ENCODE data around the gene HACD3. TPM values are rescaled to one million over a fixed set of nuclear protein-coding genes. Genes with fewer than 3 reads are reported as not detected.

HACD3 gene
- total RNA-seq, 1 donor from 2014 or later = 129 TPM

DNA sequence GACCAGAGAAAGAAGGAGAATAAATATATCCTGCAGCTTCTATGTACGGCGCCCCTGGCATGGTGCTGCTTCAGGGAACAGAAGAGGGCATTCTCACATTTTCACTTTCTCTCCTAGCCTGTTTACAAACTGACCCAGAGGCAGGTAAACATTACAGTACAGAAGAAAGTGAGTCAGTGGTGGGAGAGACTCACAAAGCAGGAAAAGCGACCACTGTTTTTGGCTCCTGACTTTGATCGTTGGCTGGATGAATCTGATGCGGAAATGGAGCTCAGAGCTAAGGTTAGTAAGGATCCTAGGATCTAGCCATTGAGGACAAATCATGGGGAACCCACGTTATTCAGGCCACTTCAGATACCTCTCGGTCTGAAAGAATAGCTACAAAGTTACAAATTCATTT is 26.4 kb downstream of the HACD3 start:
- DNase-seq (ENCODE audit: low read depth) (no peak), FAIRE-seq (no peak)
- no peak overlapping the region for H3K4me3 Mint-ChIP-seq (ENCODE audit: unreplicated experiment)
- TF ChIP-seq, protein P1, sequence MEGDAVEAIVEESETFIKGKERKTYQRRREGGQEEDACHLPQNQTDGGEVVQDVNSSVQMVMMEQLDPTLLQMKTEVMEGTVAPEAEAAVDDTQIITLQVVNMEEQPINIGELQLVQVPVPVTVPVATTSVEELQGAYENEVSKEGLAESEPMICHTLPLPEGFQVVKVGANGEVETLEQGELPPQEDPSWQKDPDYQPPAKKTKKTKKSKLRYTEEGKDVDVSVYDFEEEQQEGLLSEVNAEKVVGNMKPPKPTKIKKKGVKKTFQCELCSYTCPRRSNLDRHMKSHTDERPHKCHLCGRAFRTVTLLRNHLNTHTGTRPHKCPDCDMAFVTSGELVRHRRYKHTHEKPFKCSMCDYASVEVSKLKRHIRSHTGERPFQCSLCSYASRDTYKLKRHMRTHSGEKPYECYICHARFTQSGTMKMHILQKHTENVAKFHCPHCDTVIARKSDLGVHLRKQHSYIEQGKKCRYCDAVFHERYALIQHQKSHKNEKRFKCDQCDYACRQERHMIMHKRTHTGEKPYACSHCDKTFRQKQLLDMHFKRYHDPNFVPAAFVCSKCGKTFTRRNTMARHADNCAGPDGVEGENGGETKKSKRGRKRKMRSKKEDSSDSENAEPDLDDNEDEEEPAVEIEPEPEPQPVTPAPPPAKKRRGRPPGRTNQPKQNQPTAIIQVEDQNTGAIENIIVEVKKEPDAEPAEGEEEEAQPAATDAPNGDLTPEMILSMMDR (IDR thresholded peaks at IDR 0.05; ENCODE audit: insufficient read depth, low read depth, low read length) = no peak
- TF ChIP-seq EZH2 (IDR thresholded peaks at IDR 0.05; ENCODE audit: insufficient read depth, low read length) = no peak
- H3K36me3 Mint-ChIP-seq (ENCODE audit: low read depth, unreplicated experiment) = peaks cover 25% of the 10 kb centered on the region
- Histone ChIP-seq H3K27me3 (ENCODE audit: insufficient read depth, low read length) (no peaks in the 10 kb centered on the region), H4K20me1 (ENCODE audit: insufficient read depth, low read length) (peaks cover 14% of the 10 kb centered on the region), H3K9ac (ENCODE audit: low read length) (no peak overlapping the region), H3K36me3 (ENCODE audit: insufficient read depth, low read length) (no peaks in the 10 kb centered on the region), H2AFZ (ENCODE audit: low read depth, low read length) (no peak overlapping the region), H3K4me1 (ENCODE audit: insufficient read depth, low read length) (peaks cover 13% of the 10 kb centered on the region), H3K79me2 (ENCODE audit: insufficient read depth, low read length) (peaks cover 12% of the 10 kb centered on the region), H3K27ac (ENCODE audit: low read depth, low read length) (no peak overlapping the region), H3K4me2 (ENCODE audit: low read length) (no peak overlapping the region), H3K9me3 (ENCODE audit: insufficient read depth, low read depth, low read length) (no peaks in the 10 kb centered on the region), H3K4me3 (ENCODE audit: insufficient read depth, low read depth, low read length) (no peak overlapping the region)
- H3K4me1 Mint-ChIP-seq (ENCODE audit: low read depth, unreplicated experiment) = peaks cover 15% of the 10 kb centered on the region
- H3K9me3 Mint-ChIP-seq (ENCODE audit: unreplicated experiment) = no peaks in the 10 kb centered on the region
- H3K27me3 Mint-ChIP-seq (ENCODE audit: low read depth, unreplicated experiment) = no peaks in the 10 kb centered on the region
- no peak overlapping the region for H3K27ac Mint-ChIP-seq (ENCODE audit: unreplicated experiment)

DNA sequence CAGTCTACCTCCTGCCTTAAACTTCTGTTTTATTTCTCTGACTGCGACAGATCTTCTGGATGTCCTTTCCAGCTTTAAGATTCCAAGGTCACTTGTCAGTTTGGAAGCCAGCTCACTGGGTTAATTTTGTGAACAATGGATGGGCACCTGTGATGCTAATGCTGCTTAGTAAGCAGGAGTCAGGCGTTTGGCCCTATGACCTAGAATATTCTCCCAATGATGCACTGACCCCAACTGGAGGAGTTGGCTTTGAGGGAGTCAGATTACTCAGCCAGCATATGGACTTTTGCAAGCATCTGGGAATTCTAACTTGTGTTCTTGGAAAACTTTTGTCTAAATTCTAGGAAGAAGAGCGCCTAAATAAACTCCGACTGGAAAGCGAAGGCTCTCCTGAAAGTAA is 28.1 kb downstream of the HACD3 start:
- H4K20me1 ChIP-seq (ENCODE audit: insufficient read depth, low read length) = peaks cover 9% of the 10 kb centered on the region
- peaks cover 7% of the 10 kb centered on the region for H3K36me3 ChIP-seq (ENCODE audit: insufficient read depth, low read length)
- peak overlapping the region; percentile 11 for H3K9ac ChIP-seq (ENCODE audit: low read length)
- peak; percentile 75 for DNase-seq (ENCODE audit: low read depth)
- no peaks in the 10 kb centered on the region for H3K9me3 ChIP-seq (ENCODE audit: insufficient read depth, low read depth, low read length)
- H3K4me3 Mint-ChIP-seq (ENCODE audit: unreplicated experiment) = no peak overlapping the region
- no peak for FAIRE-seq
- H3K27me3 ChIP-seq (ENCODE audit: insufficient read depth, low read length) = no peaks in the 10 kb centered on the region
- no peaks in the 10 kb centered on the region for H3K9me3 Mint-ChIP-seq (ENCODE audit: unreplicated experiment)
- H3K4me3 ChIP-seq (ENCODE audit: insufficient read depth, low read depth, low read length) = no peak overlapping the region
- H3K27me3 Mint-ChIP-seq (ENCODE audit: low read depth, unreplicated experiment) = no peaks in the 10 kb centered on the region
- no peak for TF ChIP-seq EZH2 (IDR thresholded peaks at IDR 0.05; ENCODE audit: insufficient read depth, low read length)
- TF ChIP-seq, protein P1 (IDR thresholded peaks at IDR 0.05; ENCODE audit: insufficient read depth, low read depth, low read length) = no peak
- H3K79me2 ChIP-seq (ENCODE audit: insufficient read depth, low read length) = peaks cover 8% of the 10 kb centered on the region
- H3K27ac ChIP-seq (ENCODE audit: low read depth, low read length) = peak overlapping the region; percentile 29
- peaks cover 31% of the 10 kb centered on the region for H3K36me3 Mint-ChIP-seq (ENCODE audit: low read depth, unreplicated experiment)
- no peak overlapping the region for H3K27ac Mint-ChIP-seq (ENCODE audit: unreplicated experiment)
- H2AFZ ChIP-seq (ENCODE audit: low read depth, low read length) = no peak overlapping the region
- peak overlapping the region; percentile 61 for H3K4me2 ChIP-seq (ENCODE audit: low read length)
- peaks cover 12% of the 10 kb centered on the region for H3K4me1 Mint-ChIP-seq (ENCODE audit: low read depth, unreplicated experiment)
- peaks cover 13% of the 10 kb centered on the region for H3K4me1 ChIP-seq (ENCODE audit: insufficient read depth, low read length)

DNA sequence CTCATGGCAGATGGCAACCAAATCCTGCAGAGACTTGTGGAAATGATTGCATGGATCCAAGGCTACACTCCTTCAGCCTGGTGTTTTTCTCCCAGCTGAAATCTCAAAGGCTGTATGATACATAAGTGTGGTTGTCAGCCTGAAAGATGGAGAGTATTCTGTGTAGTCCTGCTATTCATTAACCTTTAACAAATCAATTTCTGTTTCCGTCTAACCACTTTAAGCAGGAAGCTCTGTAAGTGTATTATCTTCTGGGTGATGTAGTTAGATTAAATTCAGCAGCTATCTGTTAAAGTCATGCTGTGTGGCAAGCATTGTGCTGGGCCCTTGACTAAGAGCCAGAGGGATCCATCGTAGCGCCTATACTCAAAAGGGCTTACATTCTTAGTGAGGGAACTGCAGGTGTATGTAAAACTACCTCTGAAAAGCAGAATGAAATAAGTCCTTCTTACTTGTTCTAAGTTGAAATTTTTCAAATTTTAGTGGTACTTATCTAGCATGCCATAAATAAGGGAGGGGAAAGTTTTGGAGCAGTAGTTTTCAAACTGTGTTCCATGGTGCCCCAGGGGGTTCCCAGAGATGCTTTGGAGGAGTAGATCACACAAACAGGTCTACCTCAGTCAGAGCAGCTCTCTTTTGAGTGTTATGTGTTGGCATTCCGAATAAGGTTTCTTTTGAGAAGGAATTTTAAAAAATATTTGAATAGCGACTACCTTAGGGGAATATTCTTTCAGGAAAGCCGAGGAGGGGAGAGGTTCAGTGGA is 28.9 kb downstream of the HACD3 start:
- peak overlapping the region; percentile 11 for H3K9ac ChIP-seq (ENCODE audit: low read length)
- peak overlapping the region; percentile 61 for H3K4me2 ChIP-seq (ENCODE audit: low read length)
- Mint-ChIP-seq H3K27ac (ENCODE audit: unreplicated experiment) (no peak overlapping the region), H3K9me3 (ENCODE audit: unreplicated experiment) (no peaks in the 10 kb centered on the region), H3K36me3 (ENCODE audit: low read depth, unreplicated experiment) (peaks cover 27% of the 10 kb centered on the region), H3K27me3 (ENCODE audit: low read depth, unreplicated experiment) (no peaks in the 10 kb centered on the region), H3K4me3 (ENCODE audit: unreplicated experiment) (no peak overlapping the region), H3K4me1 (ENCODE audit: low read depth, unreplicated experiment) (peaks cover 12% of the 10 kb centered on the region)
- TF ChIP-seq, protein P1 (IDR thresholded peaks at IDR 0.05; ENCODE audit: insufficient read depth, low read depth, low read length) = no peak
- no peak for TF ChIP-seq EZH2 (IDR thresholded peaks at IDR 0.05; ENCODE audit: insufficient read depth, low read length)
- no peak overlapping the region for H2AFZ ChIP-seq (ENCODE audit: low read depth, low read length)
- peaks cover 12% of the 10 kb centered on the region for H3K36me3 ChIP-seq (ENCODE audit: insufficient read depth, low read length)
- no peak for FAIRE-seq
- peak overlapping the region; percentile 29 for H3K27ac ChIP-seq (ENCODE audit: low read depth, low read length)
- H3K4me3 ChIP-seq (ENCODE audit: insufficient read depth, low read depth, low read length) = no peak overlapping the region
- H3K9me3 ChIP-seq (ENCODE audit: insufficient read depth, low read depth, low read length) = no peaks in the 10 kb centered on the region
- H3K4me1 ChIP-seq (ENCODE audit: insufficient read depth, low read length) = peaks cover 13% of the 10 kb centered on the region
- H3K79me2 ChIP-seq (ENCODE audit: insufficient read depth, low read length) = peaks cover 4% of the 10 kb centered on the region
- H3K27me3 ChIP-seq (ENCODE audit: insufficient read depth, low read length) = no peaks in the 10 kb centered on the region
- no peak for DNase-seq (ENCODE audit: low read depth)
- peaks cover 9% of the 10 kb centered on the region for H4K20me1 ChIP-seq (ENCODE audit: insufficient read depth, low read length)
